IPS-20b (cell line): ENCODE data around the gene CST4.
"Not testable (repeated sequence)": the region's sequence is repeated elsewhere in the genome, so short reads cannot be mapped to it uniquely, and the experiment has no call there.

Experiments used
- H3K27ac ChIP-seq: one replicate; pipeline ENCODE4 v1.5.1; 2013; ENCODE audit warnings: low read length
- H3K27me3 ChIP-seq: 2 replicates; pipeline ENCODE4 v1.6.1; 2013; ENCODE audit warnings: mild to moderate bottlenecking, low read length, inconsistent platforms; ENCODE audit not compliant: insufficient read depth
- H3K36me3 ChIP-seq: 2 replicates; pipeline ENCODE4 v1.6.1; 2013; ENCODE audit warnings: low read depth, mild to moderate bottlenecking, inconsistent platforms, low read length, moderate library complexity; ENCODE audit not compliant: insufficient read depth
- H3K4me1 ChIP-seq: 2 replicates; pipeline ENCODE4 v1.6.1; 2013; ENCODE audit warnings: mild to moderate bottlenecking, control low read depth, inconsistent platforms, low read length, moderate library complexity; ENCODE audit not compliant: insufficient read depth
- H3K4me3 ChIP-seq: 2 replicates; pipeline ENCODE4 v1.5.1; 2013; ENCODE audit warnings: mild to moderate bottlenecking, low read length, inconsistent platforms
- H3K9ac ChIP-seq: 2 replicates; pipeline ENCODE4 v1.6.1; 2013; ENCODE audit warnings: low read depth, mild to moderate bottlenecking, inconsistent platforms, low read length, moderate library complexity
- H3K9me3 ChIP-seq: 2 replicates; pipeline ENCODE4 v1.6.1; 2013; ENCODE audit warnings: mild to moderate bottlenecking, low read depth, low read length, inconsistent platforms; ENCODE audit not compliant: insufficient read depth

The CST4 gene, protein sequence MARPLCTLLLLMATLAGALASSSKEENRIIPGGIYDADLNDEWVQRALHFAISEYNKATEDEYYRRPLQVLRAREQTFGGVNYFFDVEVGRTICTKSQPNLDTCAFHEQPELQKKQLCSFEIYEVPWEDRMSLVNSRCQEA

DNA sequence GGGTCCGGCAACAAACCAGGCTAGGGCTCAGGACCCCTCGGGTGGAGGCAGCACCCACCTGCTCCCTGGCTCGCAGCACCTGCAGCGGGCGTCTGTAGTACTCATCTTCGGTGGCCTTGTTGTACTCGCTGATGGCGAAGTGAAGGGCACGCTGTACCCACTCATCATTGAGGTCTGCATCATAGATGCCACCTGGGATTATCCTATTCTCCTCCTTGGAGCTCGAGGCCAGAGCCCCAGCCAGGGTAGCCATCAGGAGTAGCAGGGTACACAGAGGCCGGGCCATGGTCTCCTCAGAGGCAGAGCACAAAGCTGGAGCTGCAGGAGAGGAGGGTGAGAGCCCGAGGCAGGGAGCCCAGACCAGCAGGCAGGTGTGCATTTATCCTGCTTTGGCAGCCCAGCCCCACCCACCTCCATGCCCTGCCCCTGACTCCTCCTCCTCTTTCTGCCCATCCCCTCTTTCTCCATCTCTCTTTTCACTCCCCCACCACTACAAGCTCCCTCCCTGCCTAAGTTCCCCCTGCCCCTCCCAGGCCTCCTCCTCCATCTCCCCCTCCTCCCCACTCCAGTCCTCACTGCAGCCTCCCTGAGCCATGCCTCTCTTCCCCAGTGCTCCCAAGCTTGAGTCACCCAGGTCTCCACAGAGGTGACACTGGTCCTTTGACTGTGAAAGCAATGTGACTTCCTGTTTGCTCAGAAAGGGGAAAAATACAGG lies at the start of gene CST4:
TSS of gene CST4 (minus strand) at position 355 of the 715 bp plus-strand sequence. CDS start at position 286, 69 bp downstream.
- H3K4me3 ChIP-seq = not testable (repeated sequence)

DNA sequence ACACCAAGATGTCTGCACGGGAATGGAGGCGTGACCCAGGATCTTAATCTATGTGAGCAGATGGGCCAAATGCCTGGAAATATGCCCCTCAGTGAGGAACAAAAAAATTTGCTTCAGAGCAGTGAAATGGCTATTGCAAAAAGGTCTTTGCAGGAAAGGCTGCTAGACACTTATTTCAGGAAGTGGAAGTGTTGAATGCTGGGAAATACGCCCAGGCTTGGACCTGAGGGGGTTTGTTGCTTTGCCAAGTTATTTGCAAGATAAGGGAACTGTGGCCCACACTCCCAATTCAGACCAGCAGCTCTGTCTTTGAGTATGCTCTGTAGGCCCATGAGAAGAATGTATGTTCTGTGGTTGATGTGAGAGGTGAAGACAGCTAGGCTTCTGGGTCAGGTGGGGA lies 46.6 kb upstream of the CST4 start:
- H3K4me3 ChIP-seq, H3K4me1 ChIP-seq, H3K27me3 ChIP-seq, H3K9ac ChIP-seq, H3K9me3 ChIP-seq, H3K27ac ChIP-seq, H3K36me3 ChIP-seq: not testable (repeated sequence)

More for the DNA sequence above, at the start of gene CST4:
- not testable (repeated sequence) for H3K27me3 ChIP-seq, H3K4me1 ChIP-seq, H3K27ac ChIP-seq, H3K36me3 ChIP-seq, H3K9me3 ChIP-seq, H3K9ac ChIP-seq

DNA sequence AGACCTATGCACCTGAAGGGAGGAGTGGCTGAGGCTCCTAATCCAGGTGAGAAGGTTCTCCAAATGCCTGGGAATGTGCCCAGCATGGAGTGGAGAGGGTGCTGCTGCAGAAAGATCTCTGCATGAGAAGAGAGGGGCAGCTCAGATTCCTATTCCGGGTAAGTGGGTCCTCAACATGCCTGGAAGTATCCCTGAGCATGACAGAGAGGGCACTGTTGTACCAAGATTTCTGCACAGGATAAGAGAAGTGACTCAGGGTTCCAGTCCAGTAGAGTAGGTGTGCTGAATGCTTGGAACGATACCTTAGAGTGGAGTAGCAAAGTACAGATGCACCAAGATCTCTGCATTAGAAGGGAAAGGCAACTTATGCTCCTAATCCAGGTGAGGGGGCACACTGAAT lies 46.1 kb upstream of the CST4 start:
- not testable (repeated sequence) for H3K9me3 ChIP-seq, H3K36me3 ChIP-seq, H3K9ac ChIP-seq, H3K4me3 ChIP-seq, H3K4me1 ChIP-seq, H3K27me3 ChIP-seq, H3K27ac ChIP-seq

DNA sequence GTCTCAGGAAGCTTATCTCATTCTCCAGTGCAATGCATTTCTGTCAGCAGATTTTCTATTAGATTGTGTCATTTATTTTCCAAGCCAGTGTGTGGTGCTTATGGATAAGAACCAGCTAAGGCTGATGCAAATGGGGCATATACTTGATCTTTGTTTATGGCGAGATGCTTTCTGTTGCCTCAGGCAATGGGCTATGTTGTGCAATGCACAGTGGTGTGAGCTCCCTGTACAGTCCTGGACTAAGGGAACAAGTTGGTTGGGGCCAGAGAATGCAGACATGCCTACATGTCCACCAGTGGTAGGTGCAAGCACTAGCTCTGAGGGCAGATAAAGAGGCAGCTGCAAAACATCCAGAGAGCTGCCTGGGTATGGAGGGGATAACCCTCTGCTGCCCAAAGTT lies 45.6 kb upstream of the CST4 start:
- H3K4me1 ChIP-seq, H3K27ac ChIP-seq, H3K4me3 ChIP-seq, H3K36me3 ChIP-seq, H3K9me3 ChIP-seq, H3K9ac ChIP-seq, H3K27me3 ChIP-seq: not testable (repeated sequence)

DNA sequence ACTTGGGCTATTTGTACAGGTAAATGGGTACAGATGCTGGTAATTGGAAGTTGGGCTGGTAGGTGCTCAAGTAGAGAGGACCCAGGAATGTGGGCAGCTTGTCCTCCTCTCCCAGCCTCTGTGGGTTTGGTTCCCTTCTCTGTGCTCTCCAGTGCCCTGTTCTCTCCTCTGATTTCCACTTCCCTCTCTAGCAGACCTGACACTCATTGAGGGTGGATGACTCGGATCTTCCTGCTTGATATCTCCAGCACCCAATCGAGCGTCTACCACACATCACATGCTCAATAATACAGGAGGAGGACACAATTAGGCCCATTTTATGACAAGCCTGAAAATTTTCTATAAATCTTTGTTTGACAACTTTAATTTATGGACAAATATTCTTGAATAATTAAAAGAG lies 38.2 kb upstream of the CST4 start:
- no peaks in the 10 kb centered on the region for H3K36me3 ChIP-seq
- H3K9ac ChIP-seq = no peak overlapping the region
- H3K4me3 ChIP-seq = no peak overlapping the region
- no peaks in the 10 kb centered on the region for H3K9me3 ChIP-seq
- no peak overlapping the region for H3K27ac ChIP-seq
- no peaks in the 10 kb centered on the region for H3K4me1 ChIP-seq
- H3K27me3 ChIP-seq = no peaks in the 10 kb centered on the region

DNA sequence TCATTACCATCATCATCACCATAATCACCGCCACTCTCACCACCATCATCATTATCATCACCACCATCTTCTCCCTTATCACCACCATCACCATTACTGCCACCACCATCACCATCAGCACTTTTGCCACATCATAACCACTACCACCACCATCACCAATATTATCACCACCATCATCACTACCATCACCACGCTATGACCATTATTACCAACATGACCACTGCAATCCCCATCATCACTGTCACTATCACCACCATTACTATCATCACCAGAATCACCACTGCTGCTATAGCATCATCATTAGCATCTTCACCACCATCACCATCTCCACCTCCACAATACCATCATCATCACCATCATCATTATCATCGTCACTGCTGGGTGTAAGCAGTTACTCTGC lies 36.3 kb upstream of the CST4 start:
- no peak overlapping the region for H3K27ac ChIP-seq
- H3K9me3 ChIP-seq = no peaks in the 10 kb centered on the region
- no peak overlapping the region for H3K4me3 ChIP-seq
- no peaks in the 10 kb centered on the region for H3K36me3 ChIP-seq
- H3K27me3 ChIP-seq = no peaks in the 10 kb centered on the region
- no peaks in the 10 kb centered on the region for H3K4me1 ChIP-seq
- no peak overlapping the region for H3K9ac ChIP-seq

DNA sequence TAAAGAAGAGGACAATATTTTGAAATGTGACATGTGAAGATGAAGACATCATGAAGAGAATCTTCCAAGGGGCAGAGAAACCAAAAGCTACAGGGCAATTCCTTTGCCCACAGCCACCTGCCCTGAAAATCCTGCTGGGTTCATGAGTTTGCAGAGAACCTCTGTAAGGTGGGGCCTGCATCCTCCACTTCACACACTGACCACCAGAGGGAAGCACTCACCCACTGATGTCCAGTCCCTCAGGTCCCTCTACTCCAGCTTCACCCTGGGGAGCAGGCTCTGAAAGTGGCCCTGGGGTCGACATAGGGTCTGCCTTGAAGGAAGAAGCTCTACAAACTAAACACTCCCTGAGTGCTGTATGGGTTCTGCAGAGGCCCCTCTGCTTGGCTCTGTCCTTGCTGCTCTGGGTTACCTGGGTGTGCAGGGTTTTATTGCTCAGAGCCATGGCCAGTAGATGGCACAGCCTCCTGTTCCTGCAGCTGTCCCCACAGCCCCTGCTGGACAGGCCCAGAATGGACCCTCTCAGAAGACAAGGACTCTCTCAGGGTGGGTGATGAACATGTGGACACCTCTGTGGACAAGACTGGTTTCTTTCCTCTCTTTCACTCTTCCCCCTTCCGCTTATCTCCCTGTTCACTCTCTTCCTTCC lies 34.9 kb upstream of the CST4 start:
- not testable (repeated sequence) for H3K36me3 ChIP-seq, H3K4me3 ChIP-seq, H3K9me3 ChIP-seq, H3K4me1 ChIP-seq, H3K9ac ChIP-seq, H3K27ac ChIP-seq, H3K27me3 ChIP-seq

DNA sequence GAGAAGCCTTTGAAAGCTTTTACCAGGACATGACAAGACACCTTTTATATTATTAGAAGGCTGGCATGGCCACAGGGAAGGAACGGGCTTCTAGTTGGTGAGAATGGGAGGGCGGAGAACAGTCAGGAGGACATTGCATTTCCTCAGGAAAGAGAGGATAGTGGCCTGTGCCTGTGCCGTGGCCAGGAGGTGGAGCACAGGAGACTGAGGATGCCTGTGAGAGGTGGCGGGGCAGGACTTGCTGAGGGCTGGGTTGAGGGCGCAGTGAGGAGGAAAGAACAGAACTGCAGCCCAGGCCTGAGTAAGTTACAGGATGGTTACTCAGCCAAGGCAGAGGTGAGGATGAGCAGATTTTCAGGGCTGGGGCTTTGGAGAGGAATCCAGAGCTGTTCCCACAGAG lies 34.0 kb upstream of the CST4 start:
- not testable (repeated sequence) for H3K4me3 ChIP-seq, H3K4me1 ChIP-seq, H3K27me3 ChIP-seq, H3K36me3 ChIP-seq, H3K27ac ChIP-seq, H3K9ac ChIP-seq, H3K9me3 ChIP-seq

DNA sequence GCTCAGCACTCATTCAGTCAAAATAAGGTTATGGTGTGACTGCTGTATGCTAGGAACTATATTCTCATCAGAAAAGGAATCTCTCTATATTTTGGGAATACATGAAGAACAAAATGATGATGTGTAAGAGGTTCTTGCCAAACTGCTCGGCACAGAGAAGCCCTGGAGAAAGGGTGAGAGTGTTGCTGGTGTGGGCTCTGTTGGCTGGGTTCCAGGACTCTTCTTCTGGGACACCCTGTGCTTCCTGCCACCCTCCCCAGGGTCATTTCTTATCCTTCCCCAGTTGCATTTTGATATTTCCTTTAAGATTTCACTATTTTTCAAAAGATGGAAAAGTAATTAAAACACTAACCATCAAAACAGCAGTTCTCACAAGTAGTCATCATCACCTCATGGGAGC lies 33.1 kb upstream of the CST4 start:
- no peaks in the 10 kb centered on the region for H3K27me3 ChIP-seq
- no peaks in the 10 kb centered on the region for H3K9me3 ChIP-seq
- H3K4me3 ChIP-seq = no peak overlapping the region
- H3K27ac ChIP-seq = no peak overlapping the region
- H3K9ac ChIP-seq = no peak overlapping the region
- no peaks in the 10 kb centered on the region for H3K36me3 ChIP-seq
- H3K4me1 ChIP-seq = no peaks in the 10 kb centered on the region

DNA sequence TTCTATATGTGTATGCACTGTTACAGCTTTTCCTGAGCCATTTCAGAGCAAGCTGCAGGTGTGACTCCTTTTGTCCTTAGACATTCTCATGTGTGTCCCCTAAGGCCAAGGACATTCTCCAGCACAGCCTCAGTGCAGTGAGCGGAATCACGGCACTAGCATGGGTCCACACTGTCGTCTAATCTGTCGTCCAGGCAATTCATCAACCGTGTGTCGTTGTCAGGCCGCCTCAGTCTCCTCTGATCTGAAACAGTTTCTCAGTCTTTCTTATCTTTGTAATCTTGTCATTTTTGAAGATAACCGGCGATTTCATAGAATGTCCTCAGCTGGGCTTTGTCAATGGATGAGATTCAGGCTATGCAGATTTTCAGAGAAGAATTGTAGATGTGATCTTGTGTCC lies 30.5 kb upstream of the CST4 start:
- not testable (repeated sequence) for H3K27ac ChIP-seq, H3K9me3 ChIP-seq, H3K36me3 ChIP-seq, H3K27me3 ChIP-seq, H3K4me3 ChIP-seq, H3K4me1 ChIP-seq, H3K9ac ChIP-seq

DNA sequence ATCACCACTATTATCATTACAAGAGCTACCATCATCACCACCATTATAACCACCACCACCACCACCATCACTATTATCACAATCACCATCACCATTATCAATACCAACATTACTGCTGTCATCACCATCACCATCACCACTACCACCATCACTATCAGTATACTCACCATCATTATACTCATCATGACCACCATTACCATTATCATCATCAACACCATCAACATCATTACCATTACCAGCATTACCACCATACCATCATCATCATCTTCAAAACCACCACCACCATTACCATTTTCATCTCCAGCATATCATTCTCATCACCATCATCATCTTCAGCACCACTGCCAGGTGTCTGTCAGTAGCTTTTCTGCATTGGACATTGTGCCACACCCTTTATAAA lies 22.9 kb upstream of the CST4 start:
- not testable (repeated sequence) for H3K27me3 ChIP-seq, H3K27ac ChIP-seq, H3K9me3 ChIP-seq, H3K36me3 ChIP-seq, H3K4me1 ChIP-seq, H3K9ac ChIP-seq, H3K4me3 ChIP-seq

DNA sequence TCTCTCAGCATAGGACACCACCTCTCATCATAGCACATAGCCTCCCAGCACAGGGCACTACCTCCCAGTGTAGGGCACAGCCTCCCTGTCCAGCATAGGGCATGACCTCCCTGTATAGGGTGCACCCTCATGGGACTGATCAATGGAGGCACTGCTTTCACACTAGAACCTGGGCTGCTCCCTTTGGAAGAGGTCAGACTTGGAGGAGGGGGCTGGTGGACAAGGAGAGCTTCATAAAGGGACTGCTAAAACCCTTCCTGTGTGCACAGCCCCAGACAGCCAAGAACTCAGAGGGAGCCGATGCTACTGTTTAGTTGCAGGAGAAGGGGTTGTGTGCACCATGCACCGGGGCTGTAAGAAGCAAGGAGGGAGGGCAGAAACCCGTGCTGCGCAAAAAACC lies 21.9 kb upstream of the CST4 start:
- Histone ChIP-seq H3K27ac (no peak overlapping the region), H3K36me3 (no peaks in the 10 kb centered on the region), H3K9ac (no peak overlapping the region), H3K4me1 (no peaks in the 10 kb centered on the region), H3K27me3 (no peaks in the 10 kb centered on the region), H3K4me3 (no peak overlapping the region), H3K9me3 (no peaks in the 10 kb centered on the region)
